Stimulated activated naive B cell treated with anti-CD40 and anti-IgM and Interleukin-4, amounts not matched to agents 10 μg/mL and 1 μg/mL and 100 μg/mL, for 72 hours (primary cell): Measurements from ENCODE around the gene COMMD10.
A peak's percentile ranks its signal among the peaks of the same experiment; 100 is the strongest.

Experiments used
- ATAC-seq, 2 donors: fragments of 150-1000 bp; cut with Tn5 transposase; replicated peaks; 2 replicates each; pipeline ENCODE4 v1.10.0; 2021; ENCODE audit warnings: moderate library complexity in 1 of 2
- DNase-seq: peaks from one replicate; pipeline ENCODE4 v3.0.0; 2021
- H3K27ac Mint-ChIP-seq: one replicate; pipeline ENCODE4 v1.8.0; 2022; ENCODE audit warnings: mild to moderate bottlenecking, mixed read lengths
- H3K27me3 Mint-ChIP-seq, 2 donors: one replicate each; pipeline ENCODE4 v1.8.0; 2022; ENCODE audit warnings: mixed read lengths in 2 of 2
- H3K36me3 Mint-ChIP-seq, 2 donors: one replicate each; pipeline ENCODE4 v1.8.0; 2022; ENCODE audit warnings: mixed read lengths in 2 of 2, mild to moderate bottlenecking in 1 of 2
- H3K4me1 Mint-ChIP-seq, 2 donors: one replicate each; pipeline ENCODE4 v1.8.0; 2022; ENCODE audit warnings: mixed read lengths in 2 of 2, mild to moderate bottlenecking in 1 of 2
- H3K4me3 Mint-ChIP-seq, 2 donors: one replicate each; pipeline ENCODE4 v1.8.0; 2022; ENCODE audit warnings: mild to moderate bottlenecking in 2 of 2, mixed read lengths in 2 of 2, moderate library complexity in 1 of 2
- H3K9me3 Mint-ChIP-seq, 2 donors: one replicate each; pipeline ENCODE4 v1.8.0; 2022; ENCODE audit warnings: mixed read lengths in 2 of 2, mild to moderate bottlenecking in 1 of 2

The COMMD10 gene

DNA sequence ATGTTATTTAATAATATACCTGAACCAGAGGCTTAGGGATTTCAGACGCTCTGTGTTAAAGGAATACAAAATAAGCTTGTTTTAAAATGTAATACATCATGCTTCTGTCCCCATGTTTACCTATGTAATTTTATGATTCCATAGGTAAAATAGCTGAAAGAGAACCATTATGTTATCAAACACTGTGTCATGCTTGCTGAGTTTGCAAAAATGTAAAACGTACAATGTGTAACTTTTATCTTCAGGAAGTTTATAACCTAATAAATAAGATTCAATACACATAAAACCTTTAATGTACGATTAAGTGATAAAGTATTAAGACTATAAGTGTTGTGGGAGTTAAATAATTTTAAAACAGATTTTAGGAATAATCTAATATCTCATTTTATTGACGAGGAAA lies 94.1 kb downstream of the COMMD10 start:
- no peak overlapping the region for H3K4me3 Mint-ChIP-seq
- ATAC-seq (no peak), DNase-seq (no peak)
- peaks cover 14 to 25% of the 10 kb centered on the region in 2 donors for H3K36me3 Mint-ChIP-seq
- peaks cover 0 to 4% of the 10 kb centered on the region in 2 donors for H3K4me1 Mint-ChIP-seq
- peaks cover 2 to 4% of the 10 kb centered on the region in 2 donors for H3K9me3 Mint-ChIP-seq
- no peak overlapping the region for H3K27ac Mint-ChIP-seq
- H3K27me3 Mint-ChIP-seq, result no peaks in the 10 kb centered on the region

DNA sequence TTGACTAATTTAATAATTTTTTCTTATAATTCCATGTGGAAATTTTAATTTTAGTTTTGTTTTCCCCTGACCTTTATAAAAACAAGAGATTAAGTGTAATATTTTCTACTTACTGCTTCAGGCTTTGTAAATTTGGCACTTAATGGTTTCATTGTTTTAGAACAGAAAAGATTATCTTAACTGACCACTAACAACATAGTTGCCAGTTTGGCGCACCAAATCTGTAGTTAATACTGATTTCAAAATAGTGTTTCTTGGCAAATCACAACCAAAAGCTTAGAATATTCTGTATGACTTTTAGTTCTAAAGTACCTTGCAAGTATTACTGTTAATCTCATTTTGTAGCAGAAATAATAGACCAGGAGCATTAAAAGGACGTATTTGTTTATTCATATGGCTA lies 124.3 kb downstream of the COMMD10 start:
- H3K4me3 Mint-ChIP-seq, result no peak overlapping the region

DNA sequence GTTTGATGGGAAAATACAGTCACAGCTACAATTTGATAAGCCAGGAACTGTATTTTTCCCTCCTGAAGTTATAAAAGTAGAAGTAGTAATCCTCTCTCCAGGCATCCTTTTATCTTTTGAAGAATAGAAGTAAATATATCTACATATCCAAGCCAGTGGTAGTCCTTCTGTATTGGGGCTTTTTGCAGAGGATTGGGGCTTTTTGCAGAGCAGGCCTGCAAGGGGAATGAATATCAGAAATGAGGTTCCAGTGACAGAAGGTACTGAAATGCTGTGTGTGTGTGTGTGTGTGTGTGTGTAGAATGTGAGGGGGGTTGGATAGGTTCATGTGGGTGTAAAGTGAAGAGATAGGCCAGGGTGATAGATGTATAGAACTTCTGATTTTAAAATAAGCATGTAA lies 127.4 kb downstream of the COMMD10 start:
- Mint-ChIP-seq H3K27me3 (no peaks in the 10 kb centered on the region), H3K27ac (no peak overlapping the region), H3K36me3 (peaks cover 3 to 7% of the 10 kb centered on the region in 2 donors), H3K9me3 (no peaks in the 10 kb centered on the region), H3K4me3 (no peak overlapping the region), H3K4me1 (peaks cover 0 to 4% of the 10 kb centered on the region in 2 donors)
- DNase-seq, result no peak
- ATAC-seq, result peak; percentile 51 to 54

More for the DNA sequence above, 124.3 kb downstream of the COMMD10 start:
- no peak overlapping the region for H3K27ac Mint-ChIP-seq
- ATAC-seq (no peak), DNase-seq (no peak)
- H3K4me1 Mint-ChIP-seq, result peaks cover 0 to 4% of the 10 kb centered on the region in 2 donors
- peaks cover 0 to 4% of the 10 kb centered on the region in 2 donors for H3K36me3 Mint-ChIP-seq
- H3K27me3 Mint-ChIP-seq, result no peaks in the 10 kb centered on the region
- no peaks in the 10 kb centered on the region for H3K9me3 Mint-ChIP-seq

- Mint-ChIP-seq H3K27me3 (no peaks in the 10 kb centered on the region), H3K9me3 (no peaks in the 10 kb centered on the region), H3K4me3 (no peak overlapping the region), H3K27ac (no peak overlapping the region), H3K4me1 (peaks cover 0 to 4% of the 10 kb centered on the region in 2 donors), H3K36me3 (peaks cover 8 to 16% of the 10 kb centered on the region in 2 donors)
- DNase-seq (no peak), ATAC-seq (no peak)
These were observed 131.4 kb downstream of the COMMD10 start for GRCh38 chr5:116216246-116216645.

DNA sequence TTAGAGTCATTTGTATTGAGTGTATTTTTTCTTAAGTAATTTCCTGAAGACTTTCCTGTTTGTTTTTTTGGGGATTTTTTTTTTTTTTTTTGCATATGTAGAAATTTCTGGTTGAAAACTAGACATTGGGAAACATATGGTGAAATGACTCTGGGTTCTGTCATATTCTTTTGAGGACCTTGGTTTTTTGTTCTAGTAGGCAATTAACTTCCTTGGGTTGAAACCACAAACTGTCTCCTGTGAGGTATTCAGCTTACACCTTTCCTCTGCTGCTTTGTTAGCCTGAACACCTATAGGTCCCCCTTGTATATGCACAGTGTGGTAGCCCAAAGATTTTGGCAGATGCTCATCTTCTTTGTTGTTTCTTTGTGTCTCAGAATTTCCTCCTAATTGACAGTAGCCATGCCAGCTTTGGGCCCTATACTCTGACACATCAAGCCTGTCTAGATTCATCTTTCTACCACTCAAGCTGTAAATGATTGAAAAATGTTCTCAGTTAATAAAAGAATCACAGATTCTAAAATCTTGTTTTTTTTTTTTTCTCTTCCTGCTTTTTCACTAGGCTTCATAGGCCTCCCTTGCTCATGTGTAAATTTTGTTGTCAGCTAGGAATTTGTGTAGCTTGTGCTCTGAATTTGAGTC lies 140.6 kb downstream of the COMMD10 start:
- H3K27ac Mint-ChIP-seq, result no peak overlapping the region
- no peak overlapping the region for H3K4me3 Mint-ChIP-seq
- H3K4me1 Mint-ChIP-seq, result peaks cover 9 to 14% of the 10 kb centered on the region in 2 donors
- no peaks in the 10 kb centered on the region for H3K27me3 Mint-ChIP-seq
- no peak for DNase-seq
- peaks cover 23 to 38% of the 10 kb centered on the region in 2 donors for H3K36me3 Mint-ChIP-seq
- no peak for ATAC-seq
- peaks cover 6 to 9% of the 10 kb centered on the region in 2 donors for H3K9me3 Mint-ChIP-seq

DNA sequence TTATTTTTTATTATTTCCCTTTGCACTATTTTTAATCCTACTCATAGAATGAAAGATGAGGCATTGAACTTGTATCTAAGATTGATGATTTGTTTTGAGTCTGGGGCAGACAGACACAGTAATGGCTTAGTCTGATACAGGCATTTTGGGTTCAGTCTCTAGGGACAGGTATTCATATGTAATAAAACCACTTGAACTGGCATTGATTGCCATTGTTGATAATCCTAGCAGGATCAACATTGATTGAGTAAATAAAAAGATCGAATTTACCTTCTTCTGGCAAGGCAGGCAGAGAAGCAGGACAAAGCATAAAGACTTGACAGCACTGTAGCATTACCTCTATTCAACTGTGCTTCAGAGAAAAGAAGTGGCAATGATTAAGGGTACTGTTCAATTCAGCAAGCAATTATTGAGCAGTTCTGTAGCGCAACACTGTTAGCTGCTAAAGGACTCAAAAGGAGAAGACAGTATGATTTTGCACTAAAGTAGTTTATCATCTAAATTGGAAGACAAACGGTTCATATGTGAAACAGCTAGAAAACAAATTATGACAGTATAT lies 144.4 kb downstream of the COMMD10 start:
- H3K36me3 Mint-ChIP-seq, result peaks cover 15 to 30% of the 10 kb centered on the region in 2 donors
- ATAC-seq (no peak), DNase-seq (no peak)
- peaks cover 9 to 14% of the 10 kb centered on the region in 2 donors for H3K4me1 Mint-ChIP-seq
- H3K4me3 Mint-ChIP-seq, result no peak overlapping the region
- H3K27ac Mint-ChIP-seq, result no peak overlapping the region
- H3K27me3 Mint-ChIP-seq, result no peaks in the 10 kb centered on the region
- H3K9me3 Mint-ChIP-seq, result peaks cover 3 to 6% of the 10 kb centered on the region in 2 donors

- peaks cover 0 to 1% of the 10 kb centered on the region in 2 donors for H3K9me3 Mint-ChIP-seq
- H3K4me1 Mint-ChIP-seq, result peaks cover 1 to 3% of the 10 kb centered on the region in 2 donors
- peaks cover 9 to 22% of the 10 kb centered on the region in 2 donors for H3K36me3 Mint-ChIP-seq
These were observed 146.5 kb downstream of the COMMD10 start for GRCh38 chr5:116231288-116231687.

DNA sequence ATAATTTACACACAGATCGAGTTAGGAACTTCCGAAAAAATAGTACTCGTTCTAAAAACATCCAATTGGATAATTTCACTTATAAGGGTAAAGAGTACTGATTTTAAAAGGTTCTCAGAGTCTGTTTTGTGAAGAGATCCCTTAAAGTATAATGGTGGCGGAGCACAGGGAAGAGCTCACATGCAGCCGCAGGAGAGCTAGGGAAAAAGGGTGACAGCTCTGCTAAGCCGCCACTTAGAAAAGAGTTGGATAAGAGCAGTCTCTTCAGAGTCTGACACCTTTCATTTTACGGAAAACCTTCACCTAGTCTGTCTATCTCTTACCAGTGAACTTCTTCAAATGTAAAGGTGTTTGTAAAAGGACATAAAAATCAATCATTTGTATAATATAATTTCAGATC lies 149.9 kb downstream of the COMMD10 start:
- H3K27ac Mint-ChIP-seq, result no peak overlapping the region
- DNase-seq, result no peak
- peaks cover 9 to 25% of the 10 kb centered on the region in 2 donors for H3K36me3 Mint-ChIP-seq
- H3K9me3 Mint-ChIP-seq, result peaks cover 0 to 1% of the 10 kb centered on the region in 2 donors
- H3K4me1 Mint-ChIP-seq, result peaks cover 0 to 1% of the 10 kb centered on the region in 2 donors
- H3K4me3 Mint-ChIP-seq, result no peak overlapping the region
- ATAC-seq, result no peak
- H3K27me3 Mint-ChIP-seq, result no peaks in the 10 kb centered on the region

More at GRCh38 chr5:116231288-116231687, 146.5 kb downstream of the COMMD10 start:
- DNase-seq, result no peak
- Mint-ChIP-seq H3K27me3 (no peaks in the 10 kb centered on the region), H3K4me3 (no peak overlapping the region), H3K27ac (no peak overlapping the region)
- ATAC-seq, result no peak

DNA sequence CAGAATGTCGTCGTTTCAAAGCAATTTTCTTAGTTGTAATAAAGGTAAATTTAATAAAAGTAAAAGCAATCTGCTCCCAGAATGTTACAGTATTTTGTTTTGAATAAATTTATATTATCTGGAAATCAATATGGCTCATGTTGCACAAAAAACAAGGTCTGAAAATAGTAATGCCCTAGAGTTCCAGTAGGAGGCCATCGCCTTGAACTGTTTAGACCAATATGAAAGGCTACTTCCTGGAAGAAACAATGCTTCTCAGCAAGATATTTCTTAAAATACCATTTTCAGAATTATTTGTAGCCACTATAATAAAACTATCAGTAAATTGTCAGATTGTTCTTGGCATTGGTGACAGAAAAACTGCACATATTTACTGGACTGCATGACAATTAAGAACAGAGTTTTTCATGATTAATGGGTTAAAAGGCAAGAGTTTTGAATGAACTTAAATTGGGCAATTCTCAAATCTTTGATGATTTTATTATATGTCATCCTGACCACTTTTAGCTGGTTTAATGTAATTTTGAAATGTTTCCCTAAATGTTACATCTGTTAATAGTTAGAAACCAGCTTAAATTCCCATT lies 153.2 kb downstream of the COMMD10 start:
- Mint-ChIP-seq H3K4me3 (no peak overlapping the region), H3K36me3 (peaks cover 16 to 36% of the 10 kb centered on the region in 2 donors)
- no peak for ATAC-seq

GRCh38 chr5:116242343-116242742 lies 157.5 kb downstream of the COMMD10 start:
- ATAC-seq (no peak), DNase-seq (no peak)
- Mint-ChIP-seq H3K9me3 (peaks cover 13 to 26% of the 10 kb centered on the region in 2 donors), H3K27ac (no peak overlapping the region), H3K4me3 (no peak overlapping the region), H3K36me3 (peaks cover 22 to 35% of the 10 kb centered on the region in 2 donors), H3K27me3 (no peaks in the 10 kb centered on the region), H3K4me1 (peaks cover 0 to 5% of the 10 kb centered on the region in 2 donors)

More for the DNA sequence above, 153.2 kb downstream of the COMMD10 start:
- Mint-ChIP-seq H3K27ac (no peak overlapping the region), H3K9me3 (peaks cover 4% of the 10 kb centered on the region in 2 donors), H3K27me3 (no peaks in the 10 kb centered on the region), H3K4me1 (peaks cover 1 to 5% of the 10 kb centered on the region in 2 donors)
- no peak for DNase-seq

- Mint-ChIP-seq H3K27me3 (no peaks in the 10 kb centered on the region), H3K9me3 (peaks cover 15 to 24% of the 10 kb centered on the region in 2 donors), H3K36me3 (peaks cover 21 to 23% of the 10 kb centered on the region in 2 donors), H3K4me3 (no peak overlapping the region), H3K27ac (peak overlapping the region; percentile 6), H3K4me1 (no peaks in the 10 kb centered on the region)
- DNase-seq (no peak), ATAC-seq (no peak)
These were observed 163.6 kb downstream of the COMMD10 start for GRCh38 chr5:116248432-116248831.

GRCh38 chr5:116249648-116250047 lies 164.8 kb downstream of the COMMD10 start:
- no peaks in the 10 kb centered on the region for H3K27me3 Mint-ChIP-seq
- DNase-seq (no peak), ATAC-seq (no peak)
- H3K4me3 Mint-ChIP-seq, result no peak overlapping the region
- no peaks in the 10 kb centered on the region for H3K4me1 Mint-ChIP-seq
- H3K36me3 Mint-ChIP-seq, result peaks cover 26 to 30% of the 10 kb centered on the region in 2 donors
- no peak overlapping the region for H3K27ac Mint-ChIP-seq
- peaks cover 19 to 24% of the 10 kb centered on the region in 2 donors for H3K9me3 Mint-ChIP-seq

GRCh38 chr5:116256717-116257116 lies 171.9 kb downstream of the COMMD10 start:
- no peaks in the 10 kb centered on the region for H3K27me3 Mint-ChIP-seq
- H3K4me1 Mint-ChIP-seq, result no peaks in the 10 kb centered on the region
- H3K36me3 Mint-ChIP-seq, result peaks cover 21 to 40% of the 10 kb centered on the region in 2 donors
- ATAC-seq, result no peak
- H3K27ac Mint-ChIP-seq, result no peak overlapping the region
- no peak overlapping the region for H3K4me3 Mint-ChIP-seq
- DNase-seq, result no peak
- peaks cover 11 to 13% of the 10 kb centered on the region in 2 donors for H3K9me3 Mint-ChIP-seq

DNA sequence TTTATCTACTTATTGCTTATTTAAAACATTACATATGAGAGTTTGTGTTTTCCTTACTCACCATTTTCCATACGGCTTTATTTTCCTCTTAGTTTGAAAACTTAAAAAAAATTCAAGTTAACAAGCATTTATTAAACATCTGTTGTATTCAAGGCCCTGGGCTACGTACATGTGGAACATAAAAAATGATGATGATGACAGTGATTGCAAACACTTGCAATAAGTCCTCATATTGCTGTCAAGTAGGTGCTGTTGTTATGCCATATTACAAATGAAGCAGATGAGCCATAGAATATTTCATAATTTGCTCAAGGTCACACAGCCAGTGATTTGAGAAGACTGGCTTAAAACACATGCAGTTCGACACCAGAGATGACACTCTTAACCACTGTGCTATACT lies 180.6 kb downstream of the COMMD10 start:
- no peaks in the 10 kb centered on the region for H3K27me3 Mint-ChIP-seq
- peaks cover 29 to 44% of the 10 kb centered on the region in 2 donors for H3K36me3 Mint-ChIP-seq
- peaks cover 10 to 11% of the 10 kb centered on the region in 2 donors for H3K9me3 Mint-ChIP-seq
- no peak overlapping the region for H3K4me3 Mint-ChIP-seq
- H3K4me1 Mint-ChIP-seq, result no peaks in the 10 kb centered on the region
- no peak overlapping the region for H3K27ac Mint-ChIP-seq
- ATAC-seq (no peak), DNase-seq (no peak)
